ENCODE measurements around the gene HDAC2.

Gene HDAC2

GRCh38 chr6:113893866-113894265 is 77.1 kb downstream of the HDAC2 start:
- H3K4me1 ChIP-seq (ENCODE audit: insufficient read depth, low read length), result no peaks in the 10 kb centered on the region
- no peak overlapping the region for H3K27ac ChIP-seq (ENCODE audit: low read length)
- ATAC-seq (ENCODE audit: insufficient read depth, low read depth) (no peak), DNase-seq (no peak)
- H3K79me2 ChIP-seq (ENCODE audit: insufficient read depth, low read length), result no peaks in the 10 kb centered on the region
- H3K9me3 ChIP-seq (ENCODE audit: insufficient read depth, low read length, severe bottlenecking), result no peaks in the 10 kb centered on the region
- no peak overlapping the region for H3K9ac ChIP-seq (ENCODE audit: low read depth, low read length)
- H4K20me1 ChIP-seq (ENCODE audit: insufficient read depth, low read length), result no peaks in the 10 kb centered on the region
- H3K4me2 ChIP-seq (ENCODE audit: insufficient read depth, low read length), result no peak overlapping the region
- H2AFZ ChIP-seq (ENCODE audit: low read depth, low read length), result no peak overlapping the region
- TF ChIP-seq EZH2 (IDR thresholded peaks at IDR 0.05; ENCODE audit: borderline replicate concordance, low read depth, low read length, severe bottlenecking) (no peak), CTCF (IDR thresholded peaks at IDR 0.05; ENCODE audit: borderline replicate concordance, extremely low read depth, low read length, poor library complexity, severe bottlenecking) (no peak)
- H3K4me3 ChIP-seq (ENCODE audit: low read depth in 1 of 2, low read length in 2 of 2), result no peak overlapping the region
- no peaks in the 10 kb centered on the region for H3K36me3 ChIP-seq (ENCODE audit: insufficient read depth, low read length)
- H3K27me3 ChIP-seq (ENCODE audit: insufficient read depth, low read length, poor library complexity), result no peaks in the 10 kb centered on the region

- Histone ChIP-seq H3K27ac (ENCODE audit: low read length) (no peak overlapping the region), H3K4me2 (ENCODE audit: insufficient read depth, low read length) (no peak overlapping the region), H3K9me3 (ENCODE audit: insufficient read depth, low read length, severe bottlenecking) (no peaks in the 10 kb centered on the region), H2AFZ (ENCODE audit: low read depth, low read length) (no peak overlapping the region), H3K27me3 (ENCODE audit: insufficient read depth, low read length, poor library complexity) (no peaks in the 10 kb centered on the region), H3K36me3 (ENCODE audit: insufficient read depth, low read length) (no peaks in the 10 kb centered on the region), H3K4me1 (ENCODE audit: insufficient read depth, low read length) (no peaks in the 10 kb centered on the region), H3K9ac (ENCODE audit: low read depth, low read length) (no peak overlapping the region), H3K4me3 (ENCODE audit: low read depth in 1 of 2, low read length in 2 of 2) (no peak overlapping the region), H3K79me2 (ENCODE audit: insufficient read depth, low read length) (no peaks in the 10 kb centered on the region), H4K20me1 (ENCODE audit: insufficient read depth, low read length) (no peaks in the 10 kb centered on the region)
- TF ChIP-seq EZH2 (IDR thresholded peaks at IDR 0.05; ENCODE audit: borderline replicate concordance, low read depth, low read length, severe bottlenecking), result no peak
- no peak for TF ChIP-seq CTCF (IDR thresholded peaks at IDR 0.05; ENCODE audit: borderline replicate concordance, extremely low read depth, low read length, poor library complexity, severe bottlenecking)
- DNase-seq, result no peak
- no peak for ATAC-seq (ENCODE audit: insufficient read depth, low read depth)
Observed at GRCh38 chr6:113893451-113893850, 77.5 kb downstream of the HDAC2 start.

- Histone ChIP-seq H3K9me3 (ENCODE audit: insufficient read depth, low read length, severe bottlenecking) (no peaks in the 10 kb centered on the region), H3K36me3 (ENCODE audit: insufficient read depth, low read length) (no peaks in the 10 kb centered on the region), H4K20me1 (ENCODE audit: insufficient read depth, low read length) (no peaks in the 10 kb centered on the region), H3K4me1 (ENCODE audit: insufficient read depth, low read length) (no peaks in the 10 kb centered on the region), H3K79me2 (ENCODE audit: insufficient read depth, low read length) (no peaks in the 10 kb centered on the region), H3K27me3 (ENCODE audit: insufficient read depth, low read length, poor library complexity) (no peaks in the 10 kb centered on the region), H2AFZ (ENCODE audit: low read depth, low read length) (no peak overlapping the region), H3K9ac (ENCODE audit: low read depth, low read length) (no peak overlapping the region), H3K4me3 (ENCODE audit: low read depth in 1 of 2, low read length in 2 of 2) (no peak overlapping the region), H3K4me2 (ENCODE audit: insufficient read depth, low read length) (no peak overlapping the region), H3K27ac (ENCODE audit: low read length) (no peak overlapping the region)
- DNase-seq (no peak), ATAC-seq (ENCODE audit: insufficient read depth, low read depth) (no peak)
- no peak for TF ChIP-seq CTCF (IDR thresholded peaks at IDR 0.05; ENCODE audit: borderline replicate concordance, extremely low read depth, low read length, poor library complexity, severe bottlenecking)
- no peak for TF ChIP-seq EZH2 (IDR thresholded peaks at IDR 0.05; ENCODE audit: borderline replicate concordance, low read depth, low read length, severe bottlenecking)
Observed at GRCh38 chr6:113888956-113889630, 81.9 kb downstream of the HDAC2 start.

Data from DND-41 (cell line).